HEK293T (cell line): ENCODE data around the gene EIF4G1.

Source experiments
- ARNT ChIP-seq: fragments of 450-650 bp; IDR thresholded peaks from 2 replicates; pipeline ENCODE4 v1.6.1; 2017; ENCODE audit warnings: mild to moderate bottlenecking
- ELF4 ChIP-seq: fragments of 450-650 bp; IDR thresholded peaks from 2 replicates; pipeline ENCODE4 v1.6.1; 2017; ENCODE audit warnings: antibody characterized with exemption
- L3MBTL2 ChIP-seq: fragments of 450-650 bp; conservative IDR thresholded peaks from 2 replicates; pipeline ENCODE4 v1.6.1; 2016; ENCODE audit warnings: mild to moderate bottlenecking
- SP1 ChIP-seq: fragments of 450-650 bp; IDR thresholded peaks from 2 replicates; pipeline ENCODE4 v1.6.1; 2017
- TARDBP ChIP-seq: fragments of 450-650 bp; IDR thresholded peaks from 2 replicates; pipeline ENCODE4 v1.6.1; 2016

GRCh38 chr3:184321666-184322065 is 7.3 kb downstream of the EIF4G1 start:
- TF ChIP-seq L3MBTL2 (no peak), ELF4 (no peak), ARNT (no peak), SP1 (no peak), TARDBP (no peak)
